ENCODE results near the gene FGF12.

Gene FGF12

GRCh38 chr3:192611411-192611810 is 115.9 kb downstream of the FGF12 start:
- no peaks in the 10 kb centered on the region for H4K20me1 ChIP-seq (ENCODE audit: low read depth, low read length)
- H3K36me3 ChIP-seq (ENCODE audit: low read length), result no peaks in the 10 kb centered on the region
- no peaks in the 10 kb centered on the region for H3K9me3 ChIP-seq (ENCODE audit: insufficient read depth, low read length)
- H3K4me3 ChIP-seq (ENCODE audit: insufficient read depth, low read length, poor library complexity, severe bottlenecking), result no peak overlapping the region
- H2AFZ ChIP-seq (ENCODE audit: low read depth, low read length, severe bottlenecking), result no peak overlapping the region
- no peaks in the 10 kb centered on the region for H3F3A ChIP-seq (ENCODE audit: insufficient read depth)
- H3K27me3 ChIP-seq (ENCODE audit: low read length), result no peaks in the 10 kb centered on the region
- no peak overlapping the region for H3K9ac ChIP-seq (ENCODE audit: low read length)
- no peaks in the 10 kb centered on the region for H3K9me2 ChIP-seq (replicated peaks; ENCODE audit: insufficient read depth, low read length)
- no peaks in the 10 kb centered on the region for H3K79me2 ChIP-seq (ENCODE audit: insufficient read depth, low read length)
- TF ChIP-seq EZH2phosphoT487 (conservative IDR thresholded peaks at IDR 0.05; ENCODE audit: low read length) (no peak), CTCF (IDR thresholded peaks at IDR 0.05; ENCODE audit: insufficient read depth, low read length, poor library complexity, severe bottlenecking) (no peak)
- no peak overlapping the region for H3K4me2 ChIP-seq (ENCODE audit: low read depth, low read length, poor library complexity, severe bottlenecking)
- H3K27ac ChIP-seq (ENCODE audit: low read depth, low read length), result no peak overlapping the region

- no peak overlapping the region for H3K4me3 ChIP-seq (ENCODE audit: insufficient read depth, low read length, poor library complexity, severe bottlenecking)
- no peaks in the 10 kb centered on the region for H3K27me3 ChIP-seq (ENCODE audit: low read length)
- H4K20me1 ChIP-seq (ENCODE audit: low read depth, low read length), result no peaks in the 10 kb centered on the region
- TF ChIP-seq EZH2phosphoT487 (conservative IDR thresholded peaks at IDR 0.05; ENCODE audit: low read length) (no peak), CTCF (IDR thresholded peaks at IDR 0.05; ENCODE audit: insufficient read depth, low read length, poor library complexity, severe bottlenecking) (no peak)
- no peaks in the 10 kb centered on the region for H3K9me3 ChIP-seq (ENCODE audit: insufficient read depth, low read length)
- H3K36me3 ChIP-seq (ENCODE audit: low read length), result no peaks in the 10 kb centered on the region
- no peaks in the 10 kb centered on the region for H3K79me2 ChIP-seq (ENCODE audit: insufficient read depth, low read length)
- no peak overlapping the region for H3K9ac ChIP-seq (ENCODE audit: low read length)
- no peaks in the 10 kb centered on the region for H3K9me2 ChIP-seq (replicated peaks; ENCODE audit: insufficient read depth, low read length)
- no peak overlapping the region for H3K27ac ChIP-seq (ENCODE audit: low read depth, low read length)
- no peak overlapping the region for H2AFZ ChIP-seq (ENCODE audit: low read depth, low read length, severe bottlenecking)
- H3F3A ChIP-seq (ENCODE audit: insufficient read depth), result no peaks in the 10 kb centered on the region
- no peak overlapping the region for H3K4me2 ChIP-seq (ENCODE audit: low read depth, low read length, poor library complexity, severe bottlenecking)
These were observed 118.4 kb downstream of the FGF12 start for GRCh38 chr3:192608726-192609600.

- H3K9ac ChIP-seq (ENCODE audit: low read length), result no peak overlapping the region
- H3K36me3 ChIP-seq (ENCODE audit: low read length), result no peaks in the 10 kb centered on the region
- H3K27me3 ChIP-seq (ENCODE audit: low read length), result no peaks in the 10 kb centered on the region
- no peak overlapping the region for H3K4me3 ChIP-seq (ENCODE audit: insufficient read depth, low read length, poor library complexity, severe bottlenecking)
- no peak overlapping the region for H2AFZ ChIP-seq (ENCODE audit: low read depth, low read length, severe bottlenecking)
- no peaks in the 10 kb centered on the region for H3K9me2 ChIP-seq (replicated peaks; ENCODE audit: insufficient read depth, low read length)
- H3K27ac ChIP-seq (ENCODE audit: low read depth, low read length), result no peak overlapping the region
- no peaks in the 10 kb centered on the region for H3F3A ChIP-seq (ENCODE audit: insufficient read depth)
- no peak for TF ChIP-seq EZH2phosphoT487 (conservative IDR thresholded peaks at IDR 0.05; ENCODE audit: low read length)
- TF ChIP-seq CTCF (IDR thresholded peaks at IDR 0.05; ENCODE audit: insufficient read depth, low read length, poor library complexity, severe bottlenecking), result no peak
- H4K20me1 ChIP-seq (ENCODE audit: low read depth, low read length), result no peaks in the 10 kb centered on the region
- no peak overlapping the region for H3K4me2 ChIP-seq (ENCODE audit: low read depth, low read length, poor library complexity, severe bottlenecking)
- no peaks in the 10 kb centered on the region for H3K9me3 ChIP-seq (ENCODE audit: insufficient read depth, low read length)
- no peaks in the 10 kb centered on the region for H3K79me2 ChIP-seq (ENCODE audit: insufficient read depth, low read length)
These were observed 119.5 kb downstream of the FGF12 start for GRCh38 chr3:192607798-192608197.

Data from SU-DHL-6 (cell line).